GM12875 (cell line): Measurements from ENCODE around the gene OR2F2.

Experiments
- H3K4me3 ChIP-seq: one replicate; pipeline ENCODE4 v1.5.1; 2011; ENCODE audit warnings: low read depth, low read length, control low read depth
- CTCF ChIP-seq: IDR thresholded peaks from 2 replicates; pipeline ENCODE4 v1.5.1; 2011; ENCODE audit warnings: low read depth, mild to moderate bottlenecking, control low read depth, inconsistent platforms, low read length, moderate library complexity, borderline replicate concordance; ENCODE audit not compliant: insufficient read depth

OR2F2 gene

GRCh38 chr7:143958781-143959180, 23.7 kb downstream of the OR2F2 start:
- no peak overlapping the region for H3K4me3 ChIP-seq
- TF ChIP-seq CTCF: no peak

- TF ChIP-seq CTCF: no peak
Measured at GRCh38 chr7:143960813-143961610, 26.0 kb downstream of the OR2F2 start.

GRCh38 chr7:143965280-143965679, 30.2 kb downstream of the OR2F2 start:
- H3K4me3 ChIP-seq: no peak overlapping the region
- TF ChIP-seq CTCF: no peak

More at GRCh38 chr7:143960813-143961610, 26.0 kb downstream of the OR2F2 start:
- H3K4me3 ChIP-seq: no peak overlapping the region

GRCh38 chr7:143967398-143967797, 32.4 kb downstream of the OR2F2 start:
- TF ChIP-seq CTCF: no peak
- no peak overlapping the region for H3K4me3 ChIP-seq

GRCh38 chr7:143973870-143974416, 38.9 kb downstream of the OR2F2 start:
- TF ChIP-seq CTCF: no peak
- H3K4me3 ChIP-seq: no peak overlapping the region

GRCh38 chr7:143974459-143974858, 39.4 kb downstream of the OR2F2 start:
- TF ChIP-seq CTCF: no peak

GRCh38 chr7:143975617-143976016, 40.6 kb downstream of the OR2F2 start:
- no peak for TF ChIP-seq CTCF
- H3K4me3 ChIP-seq: no peak overlapping the region

More at GRCh38 chr7:143974459-143974858, 39.4 kb downstream of the OR2F2 start:
- no peak overlapping the region for H3K4me3 ChIP-seq
